NCI-H1092 (cell line): ENCODE measurements around the gene PALLD.

Experiments used
- DNase-seq: peaks from one replicate; lab custom pipeline; 2025; lab: John Stamatoyannopoulos, UW

Gene PALLD

GRCh38 chr4:168527560-168527959 is 30.7 kb downstream of the PALLD start:
- DNase-seq = no peak

- no peak for DNase-seq
Observed at GRCh38 chr4:168528131-168528949, 31.5 kb downstream of the PALLD start.

GRCh38 chr4:168529257-168529656 is 32.4 kb downstream of the PALLD start:
- DNase-seq = no peak

DNA sequence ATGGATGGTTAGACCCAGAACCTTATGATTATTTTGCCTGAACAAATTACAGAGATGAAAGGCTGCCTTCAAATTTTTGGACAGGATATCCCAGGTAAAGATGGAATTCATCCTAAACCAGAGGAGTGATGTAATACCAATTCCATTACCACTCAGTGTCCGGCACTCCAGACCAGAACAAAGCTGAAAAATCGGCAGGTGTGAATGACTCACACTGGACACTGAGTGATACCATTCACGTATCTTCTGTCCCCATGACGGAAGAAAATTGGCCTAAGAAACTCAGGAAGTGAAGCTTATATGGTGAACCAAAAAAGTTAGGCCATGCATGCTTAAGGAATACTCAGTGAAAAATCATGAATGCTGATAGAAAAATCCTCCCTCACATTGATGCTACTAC is 34.5 kb downstream of the PALLD start:
- DNase-seq = no peak

- no peak for DNase-seq
Observed at GRCh38 chr4:168534535-168534934, 37.7 kb downstream of the PALLD start.

GRCh38 chr4:168535689-168536088 is 38.8 kb downstream of the PALLD start:
- DNase-seq = no peak

GRCh38 chr4:168536448-168536847 is 39.6 kb downstream of the PALLD start:
- no peak for DNase-seq

GRCh38 chr4:168537086-168537485 is 40.2 kb downstream of the PALLD start:
- DNase-seq = no peak

GRCh38 chr4:168537571-168537970 is 40.7 kb downstream of the PALLD start:
- DNase-seq = no peak

- DNase-seq = no peak
Observed at GRCh38 chr4:168538632-168539031, 41.8 kb downstream of the PALLD start.

GRCh38 chr4:168540086-168540485 is 43.2 kb downstream of the PALLD start:
- no peak for DNase-seq

- no peak for DNase-seq
Observed at GRCh38 chr4:168540503-168541265, 43.8 kb downstream of the PALLD start.

DNA sequence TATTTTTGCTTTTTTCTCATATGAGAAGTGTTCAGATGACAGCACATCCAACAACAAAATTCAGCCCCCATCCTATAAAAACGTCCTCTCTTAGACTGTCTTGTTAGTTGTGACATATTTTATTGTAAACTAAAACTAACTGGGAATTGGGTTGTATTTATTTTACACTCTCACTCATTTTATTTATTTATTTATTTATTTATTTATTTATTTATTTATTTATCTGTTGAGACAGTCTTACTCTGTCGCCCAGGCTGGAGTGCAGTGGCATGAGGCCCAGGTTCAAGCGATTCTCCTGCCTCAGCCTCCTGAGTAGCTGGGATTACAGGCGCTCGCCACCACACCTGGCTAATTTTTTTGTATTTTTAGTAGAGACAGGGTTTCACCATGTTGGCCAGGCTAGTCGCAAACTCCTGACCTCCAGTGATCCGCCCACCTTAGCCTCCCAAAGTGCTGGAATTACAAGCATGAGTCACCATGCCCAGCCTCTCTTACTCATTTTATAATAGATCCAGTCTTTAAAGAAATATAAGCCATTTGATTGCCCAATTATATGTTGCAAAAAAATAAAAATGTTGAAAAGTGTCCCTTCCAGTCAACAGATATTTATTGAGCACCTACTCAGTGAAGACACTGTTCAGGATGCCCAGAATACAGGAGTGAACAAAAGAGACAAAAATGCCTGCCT is 44.6 kb downstream of the PALLD start:
- DNase-seq = no peak

DNA sequence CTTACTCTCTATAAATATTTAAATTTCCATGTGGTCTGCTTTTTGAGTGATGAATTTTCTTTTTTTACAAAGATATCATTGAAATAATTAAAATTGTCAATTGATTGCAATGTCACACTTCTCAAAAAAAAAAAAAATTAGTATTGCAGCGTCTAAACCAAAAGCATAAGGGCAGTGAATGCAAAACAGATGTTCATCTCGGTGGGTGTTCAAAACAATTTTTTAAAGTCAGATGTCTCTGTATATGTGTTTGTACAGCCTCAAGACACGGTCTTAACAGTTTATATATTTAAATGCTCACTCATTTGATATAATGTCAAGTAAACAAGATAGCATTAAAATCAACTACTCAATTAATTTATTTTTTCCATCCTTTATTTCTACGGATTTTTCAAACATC is 52.3 kb downstream of the PALLD start:
- no peak for DNase-seq

DNA sequence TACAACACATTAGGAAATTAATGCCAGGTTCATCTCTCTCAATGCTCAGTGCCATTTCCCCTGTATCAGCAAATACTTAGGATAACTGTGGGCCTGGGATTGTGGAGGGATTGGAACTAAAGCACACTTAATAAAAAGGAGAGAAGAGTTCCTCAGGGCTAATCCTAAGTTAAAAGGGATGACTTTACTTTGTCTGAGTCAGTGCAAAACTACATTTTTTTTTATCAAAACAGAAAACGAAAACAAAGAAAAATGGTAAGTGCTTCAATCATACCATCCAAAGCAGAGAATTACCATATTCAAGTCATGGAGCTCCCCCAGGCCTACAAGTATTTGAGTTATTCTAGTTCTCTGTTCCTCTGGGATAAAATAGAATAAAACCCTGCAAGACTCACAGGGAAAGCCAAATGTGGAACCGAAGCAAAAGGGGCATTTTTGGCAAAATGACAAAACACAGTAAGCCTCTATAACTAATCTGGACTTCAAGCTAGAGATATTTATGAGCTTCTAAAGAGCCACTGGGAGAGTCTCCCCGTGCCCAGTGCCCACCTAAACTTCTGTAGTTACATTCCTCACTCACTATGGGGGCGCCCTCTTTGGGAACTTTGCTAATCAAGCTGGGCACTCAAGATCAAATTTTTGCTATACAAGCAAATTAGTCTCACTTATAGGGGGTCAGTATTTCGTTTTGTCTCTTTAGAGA is 53.4 kb downstream of the PALLD start:
- no peak for DNase-seq

- no peak for DNase-seq
Observed at GRCh38 chr4:168551211-168551610, 54.4 kb downstream of the PALLD start.

DNA sequence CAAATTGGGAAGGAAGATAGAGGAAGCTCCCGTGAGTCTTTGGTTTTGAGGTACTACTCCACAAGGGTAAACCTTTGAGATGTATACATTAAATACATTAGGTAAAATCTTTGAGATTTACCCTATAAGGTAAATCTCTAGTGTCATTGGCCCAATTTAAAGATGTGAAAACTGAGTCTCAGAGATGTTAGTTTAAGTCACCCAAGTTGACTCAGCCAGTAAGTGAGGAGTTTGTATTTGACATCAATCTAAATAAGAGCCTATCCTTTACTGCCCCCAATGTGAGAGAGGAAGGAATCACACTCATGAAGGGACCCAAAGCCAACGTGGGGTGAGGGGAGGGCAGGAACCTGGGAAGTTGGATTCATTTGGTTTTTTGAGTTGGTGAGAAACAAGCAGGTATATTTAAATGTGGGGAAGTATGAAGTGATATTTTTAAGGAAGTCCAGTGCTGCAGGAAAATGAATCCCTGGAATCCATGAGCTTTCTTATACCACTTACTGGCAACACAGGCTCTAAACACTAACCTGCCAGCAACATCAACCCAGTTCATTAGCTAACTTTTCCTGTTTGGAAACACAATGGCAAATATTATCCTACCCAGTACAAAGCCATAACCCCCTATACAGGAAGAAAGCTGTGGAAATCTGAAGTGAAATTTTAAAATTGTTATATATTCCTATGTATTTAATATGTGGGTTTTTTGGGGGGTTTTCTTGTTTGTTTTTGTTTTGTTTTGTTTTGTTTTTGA is 55.3 kb downstream of the PALLD start:
- no peak for DNase-seq

DNA sequence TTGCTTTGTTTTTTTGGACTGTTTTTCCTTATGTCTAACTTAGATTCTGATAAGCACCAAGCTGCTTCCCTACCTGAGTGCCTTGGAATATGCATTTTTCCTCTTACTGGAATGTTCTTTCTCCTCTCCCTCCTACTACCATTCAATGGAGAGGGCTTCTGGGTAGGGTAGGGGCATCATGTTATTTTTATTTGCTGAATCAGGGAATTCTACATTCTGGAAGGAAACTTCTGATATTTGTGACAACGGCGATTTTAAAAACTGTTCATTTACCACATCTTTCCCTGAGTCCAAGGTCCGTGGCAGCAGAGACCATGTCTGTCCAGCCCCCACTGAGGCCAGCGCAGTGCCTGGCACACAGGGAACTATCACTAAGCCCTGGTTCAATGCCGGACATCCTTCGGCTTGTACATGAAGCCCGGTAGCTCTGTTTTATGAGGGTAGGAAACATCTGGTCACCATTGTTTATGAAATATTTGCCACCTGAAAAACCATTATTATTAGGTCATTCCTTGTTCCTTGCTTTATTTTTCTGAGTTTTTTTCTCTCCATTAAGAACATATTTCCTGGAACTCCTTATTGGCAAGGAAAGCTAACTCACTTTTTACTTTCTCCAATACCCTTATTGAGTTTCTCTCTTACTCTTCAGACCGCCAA is 57.0 kb downstream of the PALLD start:
- no peak for DNase-seq

DNA sequence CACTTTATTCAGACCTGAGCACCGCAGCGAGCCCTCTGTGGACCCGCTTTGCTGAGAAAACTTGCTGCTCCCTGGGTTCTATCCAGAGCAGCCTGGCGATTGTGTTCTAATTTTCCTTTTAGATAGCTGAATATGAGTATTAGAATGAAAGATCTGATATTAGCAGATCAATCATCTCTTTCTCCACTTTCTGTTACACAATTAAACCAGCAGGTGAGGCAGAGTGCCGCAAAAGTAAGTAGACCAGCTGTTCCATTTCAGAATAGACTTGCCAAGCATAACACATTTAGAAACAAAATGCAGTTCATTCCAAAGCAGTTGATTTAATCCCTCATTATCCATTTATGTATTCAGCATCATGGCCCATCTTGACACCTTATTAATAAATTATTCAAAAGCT is 58.6 kb downstream of the PALLD start:
- no peak for DNase-seq

- DNase-seq = no peak
Observed at GRCh38 chr4:168557658-168558057, 60.8 kb downstream of the PALLD start.

DNA sequence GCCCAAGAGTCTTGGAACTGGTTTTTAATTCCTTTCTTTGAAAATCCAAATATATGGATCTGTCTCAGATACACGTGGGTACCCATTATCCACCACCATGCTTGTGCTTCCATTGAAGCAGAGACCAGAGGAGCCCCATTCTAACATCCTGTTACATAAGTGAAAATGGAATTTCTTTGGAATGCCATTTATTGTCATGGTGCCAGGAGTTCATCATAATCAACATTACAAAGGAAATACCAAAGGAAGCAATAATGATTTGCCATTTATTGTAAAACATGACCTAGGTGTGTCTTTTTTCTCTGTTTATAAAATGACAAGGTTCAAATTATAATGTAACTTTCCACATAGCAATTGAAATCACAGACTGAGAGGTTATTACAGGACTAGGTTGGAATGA is 61.7 kb downstream of the PALLD start:
- no peak for DNase-seq
